ENCODE data around the gene SVEP1.

GRCh38 chr9:110334183-110334582, 245.4 kb downstream of the SVEP1 start:
- TF ChIP-seq POLR2AphosphoS5 (IDR thresholded peaks at IDR 0.05; ENCODE audit: low read depth, low read length) = no peak
- TF ChIP-seq POLR2A (IDR thresholded peaks at IDR 0.05; ENCODE audit: low read depth, low read length) = no peak
- TF ChIP-seq SPI1 (IDR thresholded peaks at IDR 0.05; ENCODE audit: low read depth, low read length) = peak; percentile 53
- TF ChIP-seq TAF1 (IDR thresholded peaks at IDR 0.05; ENCODE audit: low read depth, low read length) = no peak

All from GM12891 (cell line).